ENCODE data around the gene HIPK1.
"Not testable (repeated sequence)": the region's sequence is repeated elsewhere in the genome, so short reads cannot be mapped to it uniquely, and the experiment has no call there.

HIPK1 gene

DNA sequence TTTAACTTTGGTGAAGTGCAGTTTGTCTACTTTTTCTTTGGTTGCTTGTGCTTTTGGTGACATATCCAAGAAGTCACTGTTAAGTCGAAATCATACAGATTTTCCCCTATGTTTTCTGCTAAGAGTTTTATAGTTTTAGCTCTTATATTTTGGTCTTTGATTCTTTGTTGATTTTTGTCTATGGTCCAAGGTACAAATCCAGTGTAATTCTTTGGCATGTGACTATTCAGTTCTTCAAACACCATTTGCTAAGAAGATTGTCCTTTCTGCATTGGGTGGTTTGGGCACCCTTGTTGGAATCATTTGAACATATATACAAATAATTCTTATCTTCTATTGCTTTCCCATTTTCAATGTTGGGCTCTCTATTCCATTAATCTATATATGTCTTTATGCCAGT, 16.2 kb downstream of the HIPK1 start:
- no peak for DNase-seq

DNA sequence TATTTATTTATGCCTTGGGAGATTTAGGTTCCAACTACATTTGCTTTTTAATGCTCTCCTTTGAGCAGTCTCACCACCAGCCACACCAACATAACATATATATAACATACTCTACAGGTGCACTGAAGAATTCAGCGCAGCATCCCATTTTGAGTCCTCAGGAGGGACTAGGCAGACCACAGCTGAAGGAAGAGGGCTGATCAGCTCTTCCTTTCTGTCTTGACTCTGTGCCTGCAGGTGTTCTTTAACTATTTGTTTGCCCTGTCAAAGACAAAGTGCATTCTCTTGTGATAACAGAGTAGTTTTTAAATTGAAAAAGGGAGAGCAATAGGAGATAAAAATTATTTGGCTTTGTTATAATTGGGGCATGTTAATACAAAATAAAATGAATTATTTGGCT, 17.0 kb downstream of the HIPK1 start:
- DNase-seq = peak; percentile 33

DNA sequence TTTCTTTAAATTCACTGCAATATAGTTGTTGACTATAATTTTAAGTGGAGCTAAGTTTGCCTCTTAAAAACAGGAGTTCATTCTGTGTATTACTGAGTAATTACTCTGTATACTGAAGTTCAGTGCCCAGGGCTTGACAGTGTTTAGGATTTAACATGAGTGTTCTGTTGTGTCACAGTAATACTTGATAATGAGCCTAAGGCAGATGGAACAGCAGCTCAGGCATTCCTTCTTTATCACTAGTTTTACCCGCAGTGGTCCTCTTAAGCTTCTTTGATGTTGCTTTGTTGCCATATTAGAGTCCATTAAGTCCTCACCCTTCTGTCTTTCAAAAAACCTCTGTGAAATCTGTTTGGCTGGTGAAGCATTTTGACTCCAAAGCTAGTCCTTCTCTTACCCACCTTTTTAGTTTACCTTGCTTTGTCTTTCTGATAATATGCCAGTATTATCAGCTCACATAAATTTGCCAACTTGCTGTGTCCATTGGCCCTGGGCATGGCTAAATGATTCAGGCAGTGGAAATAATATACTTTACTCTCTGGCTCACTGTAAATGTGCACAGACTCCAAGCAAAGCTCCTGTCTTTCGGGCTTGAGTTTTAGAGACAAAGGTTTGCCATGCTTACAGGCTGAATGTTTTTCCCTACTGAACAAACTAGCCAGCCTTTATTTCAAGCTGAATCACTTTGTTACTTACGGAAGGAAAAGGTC, 17.7 kb downstream of the HIPK1 start:
- DNase-seq = no peak

DNA sequence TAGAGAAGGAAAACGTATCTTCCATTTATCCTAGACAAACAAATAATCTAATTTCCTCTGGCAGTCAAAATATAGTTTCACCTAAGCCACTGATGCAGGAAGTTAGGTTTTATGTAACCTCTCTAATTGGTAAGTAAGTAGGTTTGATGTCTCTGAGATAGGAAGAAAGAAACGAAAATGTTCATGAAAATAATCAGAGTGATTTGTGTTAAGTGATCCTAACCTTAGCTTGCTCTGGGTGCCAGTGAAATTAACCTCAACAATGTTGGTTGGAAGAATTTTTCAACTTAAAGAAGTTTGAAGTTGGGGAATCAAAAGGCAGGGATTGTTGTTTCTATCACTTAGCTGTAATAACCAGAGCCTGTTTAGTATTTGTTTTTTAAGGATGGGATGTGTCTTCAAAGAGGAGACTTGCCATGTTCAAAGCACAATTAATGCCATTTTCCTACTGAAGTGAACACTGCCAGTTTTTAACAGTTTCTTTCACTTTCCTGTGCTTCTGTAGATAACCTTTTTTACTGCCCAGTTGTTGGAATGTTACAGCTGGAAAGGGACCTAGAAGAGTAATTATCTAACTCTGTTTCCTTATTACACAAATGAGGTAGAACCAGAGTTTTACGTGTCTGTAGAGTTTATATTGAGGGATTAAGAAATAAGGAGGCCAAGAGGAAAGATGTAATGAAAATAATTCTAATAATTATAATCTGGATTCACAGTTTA, 18.4 kb downstream of the HIPK1 start:
- no peak for DNase-seq

DNA sequence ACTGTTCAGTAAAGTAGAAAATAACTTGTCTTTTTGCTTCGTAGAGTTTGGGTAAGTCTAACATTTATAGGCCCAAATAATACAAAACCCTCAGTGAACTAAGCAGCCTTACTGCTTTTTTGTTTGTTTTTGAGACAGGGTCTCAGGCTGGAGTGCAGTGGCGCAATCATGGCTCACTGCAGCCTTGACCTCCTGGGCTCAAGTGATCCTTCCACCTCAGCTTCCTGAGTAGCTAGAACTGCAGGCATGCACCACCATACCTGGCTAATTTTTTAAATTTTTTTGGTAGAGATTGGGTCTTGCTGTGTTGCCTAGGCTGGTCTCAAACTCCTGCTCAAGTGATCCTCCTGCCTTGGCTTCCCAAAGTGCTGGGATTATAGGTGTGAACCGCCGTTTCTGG, 19.0 kb downstream of the HIPK1 start:
- DNase-seq = not testable (repeated sequence)

DNA sequence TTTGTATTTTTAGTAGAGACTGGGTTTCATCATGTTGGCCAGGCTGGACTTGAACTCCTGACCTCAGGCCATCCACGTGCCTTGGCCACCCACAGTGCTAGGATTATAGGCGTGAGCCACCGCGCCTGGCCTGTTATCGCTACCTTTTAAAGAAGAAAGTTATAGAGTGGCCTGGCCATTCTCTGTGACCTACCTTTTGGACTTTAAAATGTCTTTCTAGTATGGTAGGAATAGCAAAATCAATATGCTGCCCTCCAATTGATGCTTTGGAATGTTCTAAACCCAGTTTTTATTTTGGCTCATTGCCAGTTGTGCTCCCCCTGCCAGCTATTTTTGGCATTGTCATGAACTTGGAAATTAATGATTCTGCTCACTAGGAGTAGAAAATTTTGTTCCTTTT, 19.9 kb downstream of the HIPK1 start:
- DNase-seq = no peak

DNA sequence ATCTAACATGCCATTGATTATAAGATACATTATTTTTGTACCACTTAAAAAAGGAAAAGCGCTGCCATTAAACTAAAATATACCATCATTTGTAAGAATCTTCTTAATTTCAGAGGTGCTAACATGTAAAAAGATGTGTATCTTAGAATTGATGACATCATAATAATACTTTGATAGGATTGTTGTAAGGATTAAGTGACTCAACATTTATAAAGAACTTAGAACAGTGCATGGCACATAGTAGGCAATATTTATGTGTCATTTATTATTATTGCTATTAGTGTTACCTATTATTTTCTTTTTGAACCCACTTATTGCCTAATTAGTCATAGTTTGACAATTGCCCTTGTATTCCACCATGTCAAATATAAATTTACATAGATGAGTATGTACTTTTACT, 21.8 kb downstream of the HIPK1 start:
- no peak for DNase-seq

DNA sequence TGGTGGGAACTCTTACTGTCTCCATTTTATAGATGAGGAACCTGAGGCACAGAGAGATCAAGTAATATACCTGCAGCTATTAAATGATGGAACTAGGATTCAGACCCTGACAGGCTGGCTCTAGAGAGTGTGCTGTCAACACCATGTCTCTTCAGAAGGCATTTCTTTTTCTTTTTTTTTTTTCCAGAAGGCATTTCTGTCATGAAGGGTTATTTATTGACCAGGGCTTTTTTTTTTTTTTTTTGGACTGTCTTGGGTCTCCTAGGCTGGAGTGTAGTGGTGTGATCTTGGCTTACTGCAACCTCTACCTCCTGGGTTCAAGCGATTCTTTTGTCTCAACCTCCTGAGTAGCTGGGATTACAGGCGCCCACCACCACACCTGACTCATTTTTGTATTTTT, 22.6 kb downstream of the HIPK1 start:
- DNase-seq = no peak

DNA sequence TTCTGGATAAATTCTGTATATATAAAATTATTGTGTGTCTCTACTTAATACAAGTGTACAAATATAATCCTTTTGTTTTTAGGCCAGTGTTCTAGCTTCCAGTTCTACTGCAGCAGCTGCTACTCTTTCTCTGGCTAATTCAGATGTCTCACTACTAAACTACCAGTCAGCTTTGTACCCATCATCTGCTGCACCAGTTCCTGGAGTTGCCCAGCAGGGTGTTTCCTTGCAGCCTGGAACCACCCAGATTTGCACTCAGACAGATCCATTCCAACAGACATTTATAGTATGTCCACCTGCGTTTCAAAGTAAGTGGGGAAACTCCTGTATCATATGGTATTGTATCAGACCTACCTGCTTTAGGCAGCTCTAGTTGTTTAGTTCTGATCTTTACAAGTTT, 28.9 kb downstream of the HIPK1 start:
- no peak for DNase-seq

DNA sequence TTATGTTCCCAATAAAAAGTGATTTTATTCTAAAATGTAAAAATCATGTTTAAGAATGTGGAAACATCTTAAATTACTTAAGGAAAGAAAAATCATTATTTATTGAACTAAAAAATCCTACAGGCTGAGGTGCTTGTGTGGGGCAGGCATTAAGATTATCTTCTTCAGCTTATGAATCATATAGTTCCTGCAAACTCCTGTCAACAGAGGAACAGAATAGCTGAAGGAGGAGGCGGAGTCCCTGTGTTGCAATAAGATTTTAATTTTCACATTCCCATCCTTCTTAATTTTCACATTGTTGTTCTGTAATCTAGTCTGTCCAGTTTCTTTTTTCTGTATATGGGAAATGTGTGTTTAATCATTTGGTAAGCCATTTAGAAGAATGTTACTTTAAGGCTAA, 29.6 kb downstream of the HIPK1 start:
- DNase-seq = no peak

DNA sequence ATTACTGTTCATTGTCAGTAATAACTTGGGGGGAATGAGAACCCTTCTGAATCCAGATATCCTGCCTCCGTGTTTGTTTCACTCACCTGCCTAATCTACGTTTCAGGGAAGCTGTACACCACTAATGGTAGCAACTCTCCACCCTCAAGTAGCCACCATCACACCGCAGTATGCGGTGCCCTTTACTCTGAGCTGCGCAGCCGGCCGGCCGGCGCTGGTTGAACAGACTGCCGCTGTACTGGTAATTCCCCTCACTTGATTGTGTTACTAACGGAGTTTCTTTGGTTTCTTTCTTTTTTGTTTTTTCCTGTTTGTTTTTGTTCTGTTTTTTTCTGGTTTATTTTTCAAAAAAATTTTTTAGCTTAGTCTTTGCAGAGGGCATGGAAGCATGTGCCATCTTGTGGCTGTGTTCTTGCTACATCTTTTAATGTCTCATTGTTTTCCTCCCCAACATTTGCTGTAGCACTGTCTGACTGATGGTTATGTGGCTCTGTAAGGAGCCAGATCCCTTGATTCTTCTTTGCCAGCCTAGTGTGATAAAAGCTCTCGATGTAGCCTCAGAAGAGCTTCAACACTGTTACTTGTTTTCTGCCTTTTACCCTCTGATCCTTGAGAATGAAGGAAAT, 34.3 kb downstream of the HIPK1 start:
- DNase-seq = no peak

DNA sequence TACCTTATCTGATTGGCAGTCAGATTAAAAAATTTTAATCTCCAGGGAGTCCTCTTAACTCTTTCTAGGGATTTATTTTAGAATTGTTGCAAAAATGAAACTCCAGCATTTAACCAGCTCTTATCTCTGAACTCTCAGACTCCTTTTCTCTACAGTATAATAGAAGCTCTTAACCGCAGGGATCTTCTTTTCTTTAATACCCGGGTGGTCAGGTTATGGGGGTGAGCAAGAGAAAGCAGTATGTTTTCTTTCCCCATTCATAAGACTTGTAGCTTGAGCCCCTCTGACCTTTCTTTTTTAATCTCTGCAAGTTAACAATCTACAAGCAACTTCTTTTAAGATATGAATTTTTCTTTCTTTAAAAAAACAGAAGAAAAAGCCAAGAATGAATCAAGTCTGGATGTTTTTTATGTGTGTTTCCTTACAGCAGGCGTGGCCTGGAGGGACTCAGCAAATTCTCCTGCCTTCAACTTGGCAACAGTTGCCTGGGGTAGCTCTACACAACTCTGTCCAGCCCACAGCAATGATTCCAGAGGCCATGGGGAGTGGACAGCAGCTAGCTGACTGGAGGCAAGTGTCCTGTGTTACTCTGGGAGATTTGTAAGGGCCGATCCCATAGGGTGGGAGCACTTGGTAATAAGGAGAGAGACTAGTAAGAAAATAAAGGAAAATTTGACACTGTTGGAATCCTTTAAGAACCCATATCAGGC, 36.7 kb downstream of the HIPK1 start:
- no peak for DNase-seq

DNA sequence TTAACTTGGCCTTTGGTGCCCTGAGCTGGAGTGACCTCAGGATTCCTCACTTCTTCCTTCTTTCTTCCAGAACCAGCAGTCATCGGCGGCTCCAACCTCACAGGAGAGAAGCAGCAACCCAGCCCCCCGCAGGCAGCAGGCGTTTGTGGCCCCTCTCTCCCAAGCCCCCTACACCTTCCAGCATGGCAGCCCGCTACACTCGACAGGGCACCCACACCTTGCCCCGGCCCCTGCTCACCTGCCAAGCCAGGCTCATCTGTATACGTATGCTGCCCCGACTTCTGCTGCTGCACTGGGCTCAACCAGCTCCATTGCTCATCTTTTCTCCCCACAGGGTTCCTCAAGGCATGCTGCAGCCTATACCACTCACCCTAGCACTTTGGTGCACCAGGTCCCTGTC, 43.8 kb downstream of the HIPK1 start:
- DNase-seq = no peak

DNA sequence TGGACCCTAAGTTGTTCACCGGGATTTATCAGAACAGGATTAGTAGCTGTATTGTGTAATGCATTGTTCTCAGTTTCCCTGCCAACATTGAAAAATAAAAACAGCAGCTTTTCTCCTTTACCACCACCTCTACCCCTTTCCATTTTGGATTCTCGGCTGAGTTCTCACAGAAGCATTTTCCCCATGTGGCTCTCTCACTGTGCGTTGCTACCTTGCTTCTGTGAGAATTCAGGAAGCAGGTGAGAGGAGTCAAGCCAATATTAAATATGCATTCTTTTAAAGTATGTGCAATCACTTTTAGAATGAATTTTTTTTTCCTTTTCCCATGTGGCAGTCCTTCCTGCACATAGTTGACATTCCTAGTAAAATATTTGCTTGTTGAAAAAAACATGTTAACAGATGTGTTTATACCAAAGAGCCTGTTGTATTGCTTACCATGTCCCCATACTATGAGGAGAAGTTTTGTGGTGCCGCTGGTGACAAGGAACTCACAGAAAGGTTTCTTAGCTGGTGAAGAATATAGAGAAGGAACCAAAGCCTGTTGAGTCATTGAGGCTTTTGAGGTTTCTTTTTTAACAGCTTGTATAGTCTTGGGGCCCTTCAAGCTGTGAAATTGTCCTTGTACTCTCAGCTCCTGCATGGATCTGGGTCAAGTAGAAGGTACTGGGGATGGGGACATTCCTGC, 46.2 kb downstream of the HIPK1 start:
- no peak for DNase-seq

DNA sequence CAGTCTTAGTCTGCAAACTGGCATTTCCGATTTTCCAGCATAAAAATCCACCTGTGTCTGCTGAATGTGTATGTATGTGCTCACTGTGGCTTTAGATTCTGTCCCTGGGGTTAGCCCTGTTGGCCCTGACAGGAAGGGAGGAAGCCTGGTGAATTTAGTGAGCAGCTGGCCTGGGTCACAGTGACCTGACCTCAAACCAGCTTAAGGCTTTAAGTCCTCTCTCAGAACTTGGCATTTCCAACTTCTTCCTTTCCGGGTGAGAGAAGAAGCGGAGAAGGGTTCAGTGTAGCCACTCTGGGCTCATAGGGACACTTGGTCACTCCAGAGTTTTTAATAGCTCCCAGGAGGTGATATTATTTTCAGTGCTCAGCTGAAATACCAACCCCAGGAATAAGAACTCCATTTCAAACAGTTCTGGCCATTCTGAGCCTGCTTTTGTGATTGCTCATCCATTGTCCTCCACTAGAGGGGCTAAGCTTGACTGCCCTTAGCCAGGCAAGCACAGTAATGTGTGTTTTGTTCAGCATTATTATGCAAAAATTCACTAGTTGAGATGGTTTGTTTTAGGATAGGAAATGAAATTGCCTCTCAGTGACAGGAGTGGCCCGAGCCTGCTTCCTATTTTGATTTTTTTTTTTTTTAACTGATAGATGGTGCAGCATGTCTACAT, 47.6 kb downstream of the HIPK1 start:
- DNase-seq = no peak

DNA sequence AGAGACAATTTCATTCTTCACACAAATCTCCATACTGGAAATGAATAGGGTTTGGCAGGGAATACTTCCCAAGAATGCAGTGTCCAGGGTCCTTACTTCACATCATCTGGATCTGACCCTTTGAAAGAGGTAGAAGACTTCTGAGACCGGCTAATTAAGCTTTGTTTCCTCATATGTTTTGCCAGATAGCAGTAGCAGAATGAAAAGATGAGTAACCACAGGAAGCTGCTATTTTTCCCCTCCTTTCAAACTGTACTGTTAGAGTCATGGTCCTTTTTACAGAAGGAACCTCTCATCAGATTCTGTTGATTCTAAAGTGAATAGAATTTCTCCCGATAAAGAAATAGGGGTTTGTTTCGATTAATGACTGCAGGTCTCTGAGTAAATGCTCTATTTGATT, 48.8 kb downstream of the HIPK1 start:
- no peak for DNase-seq

DNA sequence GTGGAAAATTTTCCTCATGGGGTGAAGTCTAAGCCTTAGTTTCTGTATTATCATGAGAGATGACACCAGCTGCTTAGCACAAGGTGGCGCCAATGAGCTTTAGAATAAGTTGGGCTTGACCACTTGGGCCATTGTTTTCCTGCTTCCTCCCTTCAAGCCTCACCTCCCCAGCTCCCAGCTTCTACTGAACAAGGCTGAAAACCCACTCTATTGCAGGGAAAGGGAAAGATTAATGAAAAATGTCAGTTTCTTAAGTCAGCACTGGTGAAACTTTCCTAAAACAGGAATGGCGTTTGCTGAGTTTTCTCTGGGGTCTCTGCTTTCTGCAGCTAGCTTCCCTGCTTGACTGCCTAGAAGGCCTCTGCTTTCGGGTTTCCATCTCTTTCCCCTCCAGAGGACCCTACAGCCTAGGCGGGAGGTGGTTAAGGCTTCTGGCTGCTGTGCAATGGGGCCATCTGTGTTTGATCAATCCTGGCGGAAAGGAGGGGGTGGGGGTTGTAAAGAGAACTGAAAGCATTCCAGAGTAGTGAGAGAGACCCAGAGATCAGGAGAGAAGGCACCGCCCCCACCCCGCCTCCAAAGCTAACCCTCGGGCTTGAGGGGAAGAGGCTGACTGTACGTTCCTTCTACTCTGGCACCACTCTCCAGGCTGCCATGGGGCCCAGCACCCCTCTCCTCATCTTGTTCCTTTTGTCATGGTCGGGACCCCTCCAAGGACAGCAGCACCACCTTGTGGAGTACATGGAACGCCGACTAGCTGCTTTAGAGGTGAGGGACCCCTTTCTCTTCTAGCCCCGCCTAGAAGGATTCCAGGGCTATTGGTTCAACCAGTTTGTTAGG, 50.0 kb downstream of the HIPK1 start, which contains the start of gene OLFML3:
Gene OLFML3, plus strand, starts transcription at position 612 of the 840 bp plus-strand sequence. Its CDS starts 43 bp downstream, at position 655.
- DNase-seq = peak; percentile 59

DNA sequence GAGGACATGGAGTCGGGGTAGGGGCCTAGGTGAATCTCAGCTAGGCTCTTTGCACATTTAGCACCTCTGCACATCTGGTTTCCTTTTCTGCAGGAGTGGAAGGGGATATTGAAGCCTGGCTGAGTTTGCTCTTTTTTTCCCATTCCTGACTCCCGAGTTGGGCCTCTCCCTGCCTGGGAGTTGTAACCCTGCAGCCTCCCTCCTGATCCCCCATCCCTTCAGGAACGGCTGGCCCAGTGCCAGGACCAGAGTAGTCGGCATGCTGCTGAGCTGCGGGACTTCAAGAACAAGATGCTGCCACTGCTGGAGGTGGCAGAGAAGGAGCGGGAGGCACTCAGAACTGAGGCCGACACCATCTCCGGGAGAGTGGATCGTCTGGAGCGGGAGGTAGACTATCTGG, 51.0 kb downstream of the HIPK1 start:
- no peak for DNase-seq

DNA sequence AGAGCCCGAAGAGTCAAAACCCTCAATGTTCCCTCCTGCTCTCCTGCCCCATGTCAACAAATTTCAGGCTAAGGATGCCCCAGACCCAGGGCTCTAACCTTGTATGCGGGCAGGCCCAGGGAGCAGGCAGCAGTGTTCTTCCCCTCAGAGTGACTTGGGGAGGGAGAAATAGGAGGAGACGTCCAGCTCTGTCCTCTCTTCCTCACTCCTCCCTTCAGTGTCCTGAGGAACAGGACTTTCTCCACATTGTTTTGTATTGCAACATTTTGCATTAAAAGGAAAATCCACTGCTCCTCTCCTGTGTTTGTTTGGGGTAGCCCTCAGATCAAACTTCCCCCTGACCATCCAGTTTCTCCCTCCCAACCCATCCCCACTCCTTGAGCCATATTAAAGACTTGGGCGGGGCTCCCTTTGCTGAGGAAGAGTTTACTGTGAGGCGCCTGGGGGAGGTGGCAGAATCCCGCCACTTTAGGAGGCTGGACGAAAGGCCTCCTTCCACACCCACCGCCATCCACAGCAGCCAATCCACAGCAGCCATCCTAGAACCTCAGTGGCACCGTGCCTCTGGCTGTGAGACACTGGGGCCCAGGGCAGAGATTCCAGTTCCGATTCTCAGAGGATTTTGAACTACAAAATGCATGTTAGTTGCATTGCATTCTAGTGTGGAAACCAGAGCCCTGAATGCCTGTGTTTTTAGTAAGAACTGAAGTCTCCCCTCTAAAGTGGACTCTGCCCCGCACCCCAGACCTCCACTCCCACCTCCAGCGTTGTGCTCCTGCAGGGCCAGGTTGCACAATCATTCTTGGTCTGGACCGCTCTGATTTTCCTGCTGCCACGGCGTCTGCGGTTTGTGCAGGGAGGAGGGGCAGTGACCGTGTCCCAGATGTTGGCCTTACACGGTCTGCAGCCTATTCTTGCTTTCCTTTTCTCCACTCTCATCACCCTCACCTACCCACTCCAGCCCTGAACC, 53.1 kb downstream of the HIPK1 start:
- no peak for DNase-seq

DNA sequence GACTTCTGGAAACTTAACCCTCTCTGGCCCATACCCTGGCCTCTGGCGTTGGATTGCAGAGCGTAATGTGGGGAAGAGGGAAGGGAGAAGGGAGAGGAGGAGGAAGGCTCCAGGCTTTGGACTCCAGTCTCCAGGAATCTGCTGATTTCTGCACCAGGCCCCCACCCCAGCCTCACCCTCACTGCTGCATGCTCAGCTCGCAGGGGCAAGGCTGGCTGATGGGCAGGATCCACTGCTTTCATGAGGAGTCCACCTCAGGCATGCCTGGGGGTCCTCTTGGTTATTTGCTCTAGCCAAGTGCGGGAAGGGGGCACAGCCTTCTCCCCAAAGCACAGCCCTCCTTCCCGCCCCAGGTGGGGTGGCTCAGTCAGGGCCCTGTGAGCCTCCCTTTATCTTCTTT, 53.8 kb downstream of the HIPK1 start:
- DNase-seq = no peak
